ENCODE measurements around the gene NR2C2AP.

Gene NR2C2AP

DNA sequence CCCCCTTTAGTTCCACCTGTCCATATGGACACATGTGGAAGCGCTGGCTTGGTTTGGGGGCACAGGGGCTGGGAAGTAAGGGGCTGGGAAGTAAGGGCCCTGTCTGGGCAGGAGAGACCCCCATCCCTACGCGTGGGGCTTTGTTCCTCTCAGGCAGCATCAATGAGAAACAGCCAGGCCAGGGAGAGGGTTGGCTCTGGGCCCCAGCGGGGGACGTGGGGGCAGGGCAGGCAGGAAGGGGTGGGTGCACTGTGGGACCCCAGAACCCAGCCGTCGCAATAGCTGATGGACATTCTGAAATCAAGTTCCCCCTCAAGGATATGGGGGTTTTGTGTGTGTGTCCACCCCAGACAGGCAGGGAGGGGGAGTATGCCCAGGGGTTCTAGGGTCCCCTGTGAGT, 9.7 kb upstream of the NR2C2AP start:
- no CpG with 5 or more reads among the region's 7 CpGs for WGBS, 2 donors (ENCODE audit: extremely low coverage in 2 of 2, insufficient read length in 2 of 2, insufficient replicate concordance in 1 of 2)
- Histone ChIP-seq H4K8ac (ENCODE audit: low read depth, low read length) (no peak overlapping the region), H2BK5ac (ENCODE audit: low read length) (no peak overlapping the region), H3K27me3 (ENCODE audit: control insufficient read depth in 3 of 3, insufficient read depth in 3 of 3, low read depth in 1 of 3, low read length in 3 of 3) (peaks cover 0 to 32% (median 0%) of the 10 kb centered on the region in 3 experiments), H3K4ac (ENCODE audit: low read length) (no peak overlapping the region), H3K23ac (ENCODE audit: low read depth, low read length, poor library complexity) (peak overlapping the region; percentile 25), H2BK120ac (ENCODE audit: low read depth, low read length) (no peak overlapping the region), H3K79me1 (ENCODE audit: low read depth, low read length) (no peaks in the 10 kb centered on the region), H4K91ac (ENCODE audit: low read depth, low read length, poor library complexity) (no peak overlapping the region), H2BK12ac (ENCODE audit: low read length) (no peak overlapping the region), H3K4me1 (ENCODE audit: control insufficient read depth in 2 of 2, insufficient read depth in 1 of 2, low read depth in 1 of 2, low read length in 2 of 2) (peaks cover 11 to 23% of the 10 kb centered on the region in 2 donors), H3K18ac (ENCODE audit: low read length) (no peak overlapping the region), H3K27ac (replicated peaks; ENCODE audit: low read length) (no peak overlapping the region), H3K14ac (ENCODE audit: low read length) (no peak overlapping the region), H3K9ac (ENCODE audit: low read depth, low read length, poor library complexity) (no peak overlapping the region), H2AFZ (ENCODE audit: low read length) (peak overlapping the region; percentile 88), H3K9me3 (replicated peaks in 1 of 2; ENCODE audit: control insufficient read depth in 2 of 2, insufficient read depth in 1 of 2, low read depth in 1 of 2, low read length in 2 of 2) (peaks cover 0 to 6% of the 10 kb centered on the region in 2 donors), H3K4me2 (ENCODE audit: insufficient read depth, low read length, poor library complexity, severe bottlenecking) (no peak overlapping the region), H2BK15ac (ENCODE audit: low read length) (no peak overlapping the region), H3K36me3 (replicated peaks in 1 of 2; ENCODE audit: control insufficient read depth in 2 of 2, insufficient read depth in 2 of 2, low read length in 2 of 2) (peaks cover 0 to 11% of the 10 kb centered on the region in 2 donors), H3K4me3 (ENCODE audit: low read length in 2 of 2) (peak overlapping the region in 1 of 2 donors; percentile 52), H2AK5ac (ENCODE audit: low read depth, low read length) (no peak overlapping the region)
- no peak for DNase-seq (ENCODE audit: low spot score)

DNA sequence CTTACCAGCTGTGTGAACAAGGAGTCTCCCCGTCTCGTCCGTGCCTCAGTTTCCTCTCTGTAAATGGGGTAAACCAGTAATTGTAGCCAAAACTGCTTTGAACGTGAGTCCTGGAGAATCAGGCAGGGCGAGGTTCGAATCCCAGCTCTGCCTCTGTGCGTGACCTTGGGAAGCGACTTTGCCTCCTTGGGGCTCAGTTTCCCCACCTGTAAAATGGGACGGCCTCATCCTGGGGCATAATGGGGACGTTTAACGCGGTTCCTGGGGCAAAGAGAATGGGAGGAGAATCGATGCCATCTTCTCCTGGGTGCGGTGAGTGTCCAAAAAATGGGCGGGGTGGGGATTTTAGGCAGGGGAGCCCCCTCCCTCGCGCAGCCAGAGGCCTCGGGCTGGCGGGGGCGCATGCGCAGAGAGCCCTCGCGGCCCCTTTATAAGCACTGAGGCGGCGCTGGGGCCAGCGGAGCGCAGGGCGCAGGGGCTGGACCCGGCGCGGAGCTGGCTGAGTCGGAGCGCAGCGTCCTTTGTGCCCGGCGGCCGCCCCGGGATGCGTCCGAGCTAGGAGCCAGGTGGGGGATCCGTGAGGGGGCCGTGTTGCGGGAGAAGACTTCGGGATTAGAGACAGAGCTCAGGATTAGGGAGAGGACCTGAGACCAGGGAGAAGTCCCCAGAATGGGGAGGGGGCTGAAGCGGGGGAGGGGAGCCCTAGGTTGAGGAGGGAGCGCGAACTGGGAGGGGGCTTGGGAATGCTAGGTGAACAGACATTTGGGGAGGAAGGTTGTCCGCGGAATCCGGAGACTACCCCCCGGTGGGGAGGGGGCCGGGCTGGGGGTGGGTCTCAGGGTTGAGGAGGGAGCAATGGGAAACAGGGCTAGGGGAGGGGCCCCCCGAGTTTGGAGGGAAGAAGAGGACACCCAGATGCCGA, 8.5 kb upstream of the NR2C2AP start, which contains the start of gene NCAN:
TSS of gene NCAN (plus strand) at position 460 of the 922 bp plus-strand sequence. CDS start 4,996 bp downstream, outside the sequence.
- Histone ChIP-seq H3K18ac (ENCODE audit: low read length) (peak within 1 kb of the TSS; percentile 60), H3K79me1 (ENCODE audit: low read depth, low read length) (peaks cover 2% of the 10 kb centered on the region), H3K23ac (ENCODE audit: low read depth, low read length, poor library complexity) (peak within 1 kb of the TSS; percentile 68), H3K4me1 (ENCODE audit: control insufficient read depth in 2 of 2, insufficient read depth in 1 of 2, low read depth in 1 of 2, low read length in 2 of 2) (peaks cover 13 to 23% of the 10 kb centered on the region in 2 donors), H4K8ac (ENCODE audit: low read depth, low read length) (no peak within 1 kb of the TSS), H3K4ac (ENCODE audit: low read length) (no peak within 1 kb of the TSS), H2BK5ac (ENCODE audit: low read length) (no peak within 1 kb of the TSS), H3K27me3 (ENCODE audit: control insufficient read depth in 3 of 3, insufficient read depth in 3 of 3, low read depth in 1 of 3, low read length in 3 of 3) (peaks cover 0 to 34% (median 0%) of the 10 kb centered on the region in 3 experiments), H2BK15ac (ENCODE audit: low read length) (no peak within 1 kb of the TSS), H4K91ac (ENCODE audit: low read depth, low read length, poor library complexity) (no peak within 1 kb of the TSS), H2AFZ (ENCODE audit: low read length) (peak within 1 kb of the TSS; percentile 88), H3K4me3 (ENCODE audit: low read length in 2 of 2) (peak within 1 kb of the TSS; percentile 52 to 74), H3K36me3 (replicated peaks in 1 of 2; ENCODE audit: control insufficient read depth in 2 of 2, insufficient read depth in 2 of 2, low read length in 2 of 2) (peaks cover 0 to 8% of the 10 kb centered on the region in 2 donors), H3K9me3 (replicated peaks in 1 of 2; ENCODE audit: control insufficient read depth in 2 of 2, insufficient read depth in 1 of 2, low read depth in 1 of 2, low read length in 2 of 2) (peaks cover 0 to 6% of the 10 kb centered on the region in 2 donors), H3K4me2 (ENCODE audit: insufficient read depth, low read length, poor library complexity, severe bottlenecking) (peak within 1 kb of the TSS; percentile 67), H3K14ac (ENCODE audit: low read length) (peak within 1 kb of the TSS; percentile 9), H2BK120ac (ENCODE audit: low read depth, low read length) (no peak within 1 kb of the TSS), H2BK12ac (ENCODE audit: low read length) (no peak within 1 kb of the TSS), H3K27ac (replicated peaks; ENCODE audit: low read length) (no peak within 1 kb of the TSS), H2AK5ac (ENCODE audit: low read depth, low read length) (no peak within 1 kb of the TSS), H3K9ac (ENCODE audit: low read depth, low read length, poor library complexity) (peak within 1 kb of the TSS; percentile 34)
- whole genome bisulfite sequencing, 2 donors (ENCODE audit: extremely low coverage in 2 of 2, insufficient read length in 2 of 2, insufficient replicate concordance in 1 of 2): no CpG with 5 or more reads among the region's 54 CpGs
- peak; percentile 42 for DNase-seq (ENCODE audit: low spot score)

DNA sequence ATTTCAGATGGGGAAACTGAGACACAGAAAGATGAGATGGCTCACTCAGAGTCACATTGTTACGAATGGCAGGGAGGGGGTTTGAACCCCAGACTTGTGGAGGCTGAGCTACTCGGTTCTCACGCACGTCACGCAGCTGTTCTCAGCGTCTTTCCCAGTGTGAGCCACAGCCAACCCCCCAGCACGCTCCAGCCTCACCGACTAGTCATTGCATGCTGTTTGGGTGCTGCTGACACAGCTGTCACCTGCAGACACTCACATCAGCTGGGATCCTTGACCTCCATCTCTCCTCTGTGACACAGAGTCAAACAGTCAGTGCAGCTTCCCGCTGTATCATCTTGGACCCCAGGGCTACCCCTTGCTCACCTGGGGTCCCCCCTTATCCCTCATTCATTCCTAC, 6.2 kb upstream of the NR2C2AP start:
- Histone ChIP-seq H3K4me2 (ENCODE audit: insufficient read depth, low read length, poor library complexity, severe bottlenecking) (no peak overlapping the region), H2AK5ac (ENCODE audit: low read depth, low read length) (no peak overlapping the region), H3K27me3 (ENCODE audit: control insufficient read depth in 3 of 3, insufficient read depth in 3 of 3, low read depth in 1 of 3, low read length in 3 of 3) (peaks cover 0 to 31% (median 0%) of the 10 kb centered on the region in 3 experiments), H3K4ac (ENCODE audit: low read length) (no peak overlapping the region), H3K36me3 (replicated peaks in 1 of 2; ENCODE audit: control insufficient read depth in 2 of 2, insufficient read depth in 2 of 2, low read length in 2 of 2) (no peaks in the 10 kb centered on the region), H2BK5ac (ENCODE audit: low read length) (no peak overlapping the region), H3K9ac (ENCODE audit: low read depth, low read length, poor library complexity) (no peak overlapping the region), H3K14ac (ENCODE audit: low read length) (no peak overlapping the region), H3K79me1 (ENCODE audit: low read depth, low read length) (peaks cover 2% of the 10 kb centered on the region), H2BK12ac (ENCODE audit: low read length) (no peak overlapping the region), H3K18ac (ENCODE audit: low read length) (no peak overlapping the region), H3K4me3 (ENCODE audit: low read length in 2 of 2) (peak overlapping the region in 1 of 2 donors; percentile 52), H3K4me1 (ENCODE audit: control insufficient read depth in 2 of 2, insufficient read depth in 1 of 2, low read depth in 1 of 2, low read length in 2 of 2) (peaks cover 16 to 25% of the 10 kb centered on the region in 2 donors), H4K8ac (ENCODE audit: low read depth, low read length) (no peak overlapping the region), H3K27ac (replicated peaks; ENCODE audit: low read length) (no peak overlapping the region), H3K9me3 (replicated peaks in 1 of 2; ENCODE audit: control insufficient read depth in 2 of 2, insufficient read depth in 1 of 2, low read depth in 1 of 2, low read length in 2 of 2) (peaks cover 0 to 6% of the 10 kb centered on the region in 2 donors), H2BK120ac (ENCODE audit: low read depth, low read length) (no peak overlapping the region), H3K23ac (ENCODE audit: low read depth, low read length, poor library complexity) (no peak overlapping the region), H2BK15ac (ENCODE audit: low read length) (no peak overlapping the region), H2AFZ (ENCODE audit: low read length) (no peak overlapping the region), H4K91ac (ENCODE audit: low read depth, low read length, poor library complexity) (no peak overlapping the region)
- no CpG with 5 or more reads among the region's 9 CpGs for WGBS, 2 donors (ENCODE audit: extremely low coverage in 2 of 2, insufficient read length in 2 of 2, insufficient replicate concordance in 1 of 2)
- DNase-seq (ENCODE audit: low spot score): no peak

Data from neuronal stem cell (in vitro differentiated cells).